ENCODE results near the gene KCNJ5. TPM values are rescaled to one million over a fixed set of nuclear protein-coding genes. Genes with fewer than 3 reads are reported as not detected.

Gene KCNJ5
- total RNA-seq, 1 experiment from 2014 or later: 0.22 TPM

- POLR2A ChIA-PET: no interaction called here
- Mint-ChIP-seq H3K36me3 (no peaks in the 10 kb centered on the region), H3K27ac (no peak overlapping the region), H3K4me3 (no peak overlapping the region), H3K9me3 (no peaks in the 10 kb centered on the region), H3K27me3 (ENCODE audit: low read depth) (peaks cover 92% of the 10 kb centered on the region), H3K4me1 (peaks cover 37% of the 10 kb centered on the region)
- CTCF ChIA-PET: no interaction called here
- DNase-seq (ENCODE audit: low spot score): no peak
- TF ChIP-seq HMGA2 (CRISPR knock-in tag; IDR thresholded peaks at IDR 0.05) (no peak), SMAD4 (CRISPR knock-in tag; IDR thresholded peaks at IDR 0.05) (no peak), MAX (CRISPR knock-in tag; IDR thresholded peaks at IDR 0.05) (no peak), FOXK1 (CRISPR knock-in tag; IDR thresholded peaks at IDR 0.05) (no peak), IRF1 (CRISPR knock-in tag; IDR thresholded peaks at IDR 0.05) (no peak), MYBL2 (CRISPR knock-in tag; IDR thresholded peaks at IDR 0.05) (no peak), NR3C1 (CRISPR knock-in tag; conservative IDR thresholded peaks at IDR 0.05; ENCODE audit: low read depth) (no peak), AFF4 (CRISPR knock-in tag; IDR thresholded peaks at IDR 0.05; ENCODE audit: borderline replicate concordance) (no peak), E2F1 (CRISPR knock-in tag; IDR thresholded peaks at IDR 0.05) (no peak), ZNF121 (CRISPR knock-in tag; IDR thresholded peaks at IDR 0.05) (no peak)
- TF ChIP-seq, protein P1, sequence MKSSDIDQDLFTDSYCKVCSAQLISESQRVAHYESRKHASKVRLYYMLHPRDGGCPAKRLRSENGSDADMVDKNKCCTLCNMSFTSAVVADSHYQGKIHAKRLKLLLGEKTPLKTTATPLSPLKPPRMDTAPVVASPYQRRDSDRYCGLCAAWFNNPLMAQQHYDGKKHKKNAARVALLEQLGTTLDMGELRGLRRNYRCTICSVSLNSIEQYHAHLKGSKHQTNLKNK (CRISPR knock-in tag; IDR thresholded peaks at IDR 0.05): no peak
- TF ChIP-seq, protein P2, sequence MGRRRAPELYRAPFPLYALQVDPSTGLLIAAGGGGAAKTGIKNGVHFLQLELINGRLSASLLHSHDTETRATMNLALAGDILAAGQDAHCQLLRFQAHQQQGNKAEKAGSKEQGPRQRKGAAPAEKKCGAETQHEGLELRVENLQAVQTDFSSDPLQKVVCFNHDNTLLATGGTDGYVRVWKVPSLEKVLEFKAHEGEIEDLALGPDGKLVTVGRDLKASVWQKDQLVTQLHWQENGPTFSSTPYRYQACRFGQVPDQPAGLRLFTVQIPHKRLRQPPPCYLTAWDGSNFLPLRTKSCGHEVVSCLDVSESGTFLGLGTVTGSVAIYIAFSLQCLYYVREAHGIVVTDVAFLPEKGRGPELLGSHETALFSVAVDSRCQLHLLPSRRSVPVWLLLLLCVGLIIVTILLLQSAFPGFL (CRISPR knock-in tag; IDR thresholded peaks at IDR 0.05; ENCODE audit: borderline replicate concordance): no peak
- TF ChIP-seq, protein P3, sequence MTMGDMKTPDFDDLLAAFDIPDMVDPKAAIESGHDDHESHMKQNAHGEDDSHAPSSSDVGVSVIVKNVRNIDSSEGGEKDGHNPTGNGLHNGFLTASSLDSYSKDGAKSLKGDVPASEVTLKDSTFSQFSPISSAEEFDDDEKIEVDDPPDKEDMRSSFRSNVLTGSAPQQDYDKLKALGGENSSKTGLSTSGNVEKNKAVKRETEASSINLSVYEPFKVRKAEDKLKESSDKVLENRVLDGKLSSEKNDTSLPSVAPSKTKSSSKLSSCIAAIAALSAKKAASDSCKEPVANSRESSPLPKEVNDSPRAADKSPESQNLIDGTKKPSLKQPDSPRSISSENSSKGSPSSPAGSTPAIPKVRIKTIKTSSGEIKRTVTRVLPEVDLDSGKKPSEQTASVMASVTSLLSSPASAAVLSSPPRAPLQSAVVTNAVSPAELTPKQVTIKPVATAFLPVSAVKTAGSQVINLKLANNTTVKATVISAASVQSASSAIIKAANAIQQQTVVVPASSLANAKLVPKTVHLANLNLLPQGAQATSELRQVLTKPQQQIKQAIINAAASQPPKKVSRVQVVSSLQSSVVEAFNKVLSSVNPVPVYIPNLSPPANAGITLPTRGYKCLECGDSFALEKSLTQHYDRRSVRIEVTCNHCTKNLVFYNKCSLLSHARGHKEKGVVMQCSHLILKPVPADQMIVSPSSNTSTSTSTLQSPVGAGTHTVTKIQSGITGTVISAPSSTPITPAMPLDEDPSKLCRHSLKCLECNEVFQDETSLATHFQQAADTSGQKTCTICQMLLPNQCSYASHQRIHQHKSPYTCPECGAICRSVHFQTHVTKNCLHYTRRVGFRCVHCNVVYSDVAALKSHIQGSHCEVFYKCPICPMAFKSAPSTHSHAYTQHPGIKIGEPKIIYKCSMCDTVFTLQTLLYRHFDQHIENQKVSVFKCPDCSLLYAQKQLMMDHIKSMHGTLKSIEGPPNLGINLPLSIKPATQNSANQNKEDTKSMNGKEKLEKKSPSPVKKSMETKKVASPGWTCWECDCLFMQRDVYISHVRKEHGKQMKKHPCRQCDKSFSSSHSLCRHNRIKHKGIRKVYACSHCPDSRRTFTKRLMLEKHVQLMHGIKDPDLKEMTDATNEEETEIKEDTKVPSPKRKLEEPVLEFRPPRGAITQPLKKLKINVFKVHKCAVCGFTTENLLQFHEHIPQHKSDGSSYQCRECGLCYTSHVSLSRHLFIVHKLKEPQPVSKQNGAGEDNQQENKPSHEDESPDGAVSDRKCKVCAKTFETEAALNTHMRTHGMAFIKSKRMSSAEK (CRISPR knock-in tag; IDR thresholded peaks at IDR 0.05; ENCODE audit: borderline replicate concordance): no peak
- TF ChIP-seq, protein P4, sequence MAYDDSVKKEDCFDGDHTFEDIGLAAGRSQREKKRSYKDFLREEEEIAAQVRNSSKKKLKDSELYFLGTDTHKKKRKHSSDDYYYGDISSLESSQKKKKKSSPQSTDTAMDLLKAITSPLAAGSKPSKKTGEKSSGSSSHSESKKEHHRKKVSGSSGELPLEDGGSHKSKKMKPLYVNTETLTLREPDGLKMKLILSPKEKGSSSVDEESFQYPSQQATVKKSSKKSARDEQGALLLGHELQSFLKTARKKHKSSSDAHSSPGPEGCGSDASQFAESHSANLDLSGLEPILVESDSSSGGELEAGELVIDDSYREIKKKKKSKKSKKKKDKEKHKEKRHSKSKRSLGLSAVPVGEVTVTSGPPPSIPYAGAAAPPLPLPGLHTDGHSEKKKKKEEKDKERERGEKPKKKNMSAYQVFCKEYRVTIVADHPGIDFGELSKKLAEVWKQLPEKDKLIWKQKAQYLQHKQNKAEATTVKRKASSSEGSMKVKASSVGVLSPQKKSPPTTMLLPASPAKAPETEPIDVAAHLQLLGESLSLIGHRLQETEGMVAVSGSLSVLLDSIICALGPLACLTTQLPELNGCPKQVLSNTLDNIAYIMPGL (CRISPR knock-in tag; IDR thresholded peaks at IDR 0.05): no peak
- TF ChIP-seq, protein P5, sequence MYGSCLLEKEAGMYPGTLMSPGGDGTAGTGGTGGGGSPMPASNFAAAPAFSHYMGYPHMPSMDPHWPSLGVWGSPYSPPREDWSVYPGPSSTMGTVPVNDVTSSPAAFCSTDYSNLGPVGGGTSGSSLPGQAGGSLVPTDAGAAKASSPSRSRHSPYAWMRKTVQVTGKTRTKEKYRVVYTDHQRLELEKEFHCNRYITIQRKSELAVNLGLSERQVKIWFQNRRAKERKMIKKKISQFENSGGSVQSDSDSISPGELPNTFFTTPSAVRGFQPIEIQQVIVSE (CRISPR knock-in tag; IDR thresholded peaks at IDR 0.05; ENCODE audit: borderline replicate concordance): no peak
- ATAC-seq: no peak
Measured at GRCh38 chr11:128900468-128900867, 9.3 kb downstream of the KCNJ5 start.

Measured in WTC11 (cell line).